ENCODE measurements around the gene PIK3IP1. TPM values are rescaled to one million over a fixed set of nuclear protein-coding genes. Genes with fewer than 3 reads are reported as not detected.

Gene PIK3IP1
- total and polyA plus RNA-seq, 4 donors, result 3.1 to 7.8 (median 6.0) TPM

- no peak overlapping the region for H3K9ac ChIP-seq (ENCODE audit: low read depth in 1 of 2, low read length in 2 of 2)
- H3K36me3 ChIP-seq (ENCODE audit: control insufficient read depth in 4 of 4, insufficient read depth in 3 of 4, low read depth in 1 of 4, low read length in 3 of 4), result peaks cover 23 to 59% (median 32%) of the 10 kb centered on the region in 4 donors
- WGBS, result 70% methylated on average over 6 of the region's 6 CpGs
- H3K4me1 ChIP-seq (ENCODE audit: control insufficient read depth in 4 of 4, insufficient read depth in 4 of 4, low read length in 3 of 4), result no peaks in the 10 kb centered on the region
- no peak for TF ChIP-seq YY1 (IDR thresholded peaks at IDR 0.05)
- TF ChIP-seq JUND (IDR thresholded peaks at IDR 0.05), result no peak
- peak in 1 of 2 donors; percentile 49 for TF ChIP-seq HNF4A (conservative IDR thresholded peaks at IDR 0.05)
- no peak for TF ChIP-seq ZBTB33 (IDR thresholded peaks at IDR 0.05)
- TF ChIP-seq, protein P1, sequence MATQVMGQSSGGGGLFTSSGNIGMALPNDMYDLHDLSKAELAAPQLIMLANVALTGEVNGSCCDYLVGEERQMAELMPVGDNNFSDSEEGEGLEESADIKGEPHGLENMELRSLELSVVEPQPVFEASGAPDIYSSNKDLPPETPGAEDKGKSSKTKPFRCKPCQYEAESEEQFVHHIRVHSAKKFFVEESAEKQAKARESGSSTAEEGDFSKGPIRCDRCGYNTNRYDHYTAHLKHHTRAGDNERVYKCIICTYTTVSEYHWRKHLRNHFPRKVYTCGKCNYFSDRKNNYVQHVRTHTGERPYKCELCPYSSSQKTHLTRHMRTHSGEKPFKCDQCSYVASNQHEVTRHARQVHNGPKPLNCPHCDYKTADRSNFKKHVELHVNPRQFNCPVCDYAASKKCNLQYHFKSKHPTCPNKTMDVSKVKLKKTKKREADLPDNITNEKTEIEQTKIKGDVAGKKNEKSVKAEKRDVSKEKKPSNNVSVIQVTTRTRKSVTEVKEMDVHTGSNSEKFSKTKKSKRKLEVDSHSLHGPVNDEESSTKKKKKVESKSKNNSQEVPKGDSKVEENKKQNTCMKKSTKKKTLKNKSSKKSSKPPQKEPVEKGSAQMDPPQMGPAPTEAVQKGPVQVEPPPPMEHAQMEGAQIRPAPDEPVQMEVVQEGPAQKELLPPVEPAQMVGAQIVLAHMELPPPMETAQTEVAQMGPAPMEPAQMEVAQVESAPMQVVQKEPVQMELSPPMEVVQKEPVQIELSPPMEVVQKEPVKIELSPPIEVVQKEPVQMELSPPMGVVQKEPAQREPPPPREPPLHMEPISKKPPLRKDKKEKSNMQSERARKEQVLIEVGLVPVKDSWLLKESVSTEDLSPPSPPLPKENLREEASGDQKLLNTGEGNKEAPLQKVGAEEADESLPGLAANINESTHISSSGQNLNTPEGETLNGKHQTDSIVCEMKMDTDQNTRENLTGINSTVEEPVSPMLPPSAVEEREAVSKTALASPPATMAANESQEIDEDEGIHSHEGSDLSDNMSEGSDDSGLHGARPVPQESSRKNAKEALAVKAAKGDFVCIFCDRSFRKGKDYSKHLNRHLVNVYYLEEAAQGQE (IDR thresholded peaks at IDR 0.05), result no peak
- TF ChIP-seq, protein P2, sequence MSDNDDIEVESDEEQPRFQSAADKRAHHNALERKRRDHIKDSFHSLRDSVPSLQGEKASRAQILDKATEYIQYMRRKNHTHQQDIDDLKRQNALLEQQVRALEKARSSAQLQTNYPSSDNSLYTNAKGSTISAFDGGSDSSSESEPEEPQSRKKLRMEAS (IDR thresholded peaks at IDR 0.05), result no peak
- TF ChIP-seq RXRA (IDR thresholded peaks at IDR 0.05), result no peak
- H3K4me3 ChIP-seq (ENCODE audit: low read depth in 1 of 3, low read length in 3 of 3), result no peak overlapping the region
- no peaks in the 10 kb centered on the region for H3K9me3 ChIP-seq (ENCODE audit: control insufficient read depth in 4 of 4, low read length in 3 of 4)
- no peaks in the 10 kb centered on the region for H3K27me3 ChIP-seq (ENCODE audit: control insufficient read depth in 4 of 4, insufficient read depth in 4 of 4, low read length in 3 of 4)
- no peak overlapping the region for H3K27ac ChIP-seq (ENCODE audit: low read depth in 1 of 2, low read length in 2 of 2)
- no peak for DNase-seq (ENCODE audit: low spot score)
Observed at GRCh38 chr22:31263896-31264640, 28.2 kb downstream of the PIK3IP1 start.

DNA sequence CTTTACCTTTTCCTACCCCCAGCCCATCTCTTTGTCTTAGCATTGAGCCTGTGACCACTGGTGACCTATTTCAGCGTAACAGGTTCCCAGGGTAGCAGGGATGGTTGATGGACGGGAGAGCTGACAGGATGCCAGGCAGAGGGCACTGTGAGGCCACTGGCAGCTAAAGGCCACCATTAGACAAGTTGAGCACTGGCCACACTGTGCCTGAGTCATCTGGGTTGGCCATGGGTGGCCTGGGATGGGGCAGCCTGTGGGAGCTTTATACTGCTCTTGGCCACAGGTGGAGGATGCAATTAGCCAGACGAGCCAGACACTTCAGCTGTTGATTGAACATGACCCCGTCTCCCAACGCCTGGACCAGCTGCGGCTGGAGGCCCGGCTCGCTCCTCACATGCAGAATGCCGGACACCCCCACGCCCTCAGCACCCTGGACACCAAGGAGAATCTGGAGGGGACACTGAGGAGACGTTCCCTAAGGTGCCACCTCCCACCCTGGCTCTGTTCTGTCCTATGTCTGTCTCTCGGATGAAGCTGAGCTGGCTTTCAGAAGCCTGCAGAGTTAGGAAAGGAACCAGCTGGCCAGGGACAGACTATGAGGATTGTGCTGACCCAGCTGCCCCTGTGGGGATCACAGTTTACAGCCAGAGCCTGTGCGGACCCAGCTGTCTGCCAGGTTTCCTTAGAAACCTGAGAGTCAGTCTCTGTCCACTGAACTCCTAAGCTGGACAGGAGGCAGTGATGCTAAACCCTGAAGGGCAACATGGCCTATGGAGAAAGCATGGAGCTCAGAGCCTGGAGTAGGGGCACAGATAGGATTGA is 29.8 kb downstream of the PIK3IP1 start:
- Histone ChIP-seq H3K9ac (ENCODE audit: low read depth in 1 of 2, low read length in 2 of 2) (no peak overlapping the region), H3K4me3 (ENCODE audit: low read depth in 1 of 3, low read length in 3 of 3) (no peak overlapping the region), H3K4me1 (ENCODE audit: control insufficient read depth in 4 of 4, insufficient read depth in 4 of 4, low read length in 3 of 4) (no peaks in the 10 kb centered on the region), H3K9me3 (ENCODE audit: control insufficient read depth in 4 of 4, low read length in 3 of 4) (no peaks in the 10 kb centered on the region), H3K36me3 (ENCODE audit: control insufficient read depth in 4 of 4, insufficient read depth in 3 of 4, low read depth in 1 of 4, low read length in 3 of 4) (peaks cover 22 to 56% (median 34%) of the 10 kb centered on the region in 4 donors), H3K27me3 (ENCODE audit: control insufficient read depth in 4 of 4, insufficient read depth in 4 of 4, low read length in 3 of 4) (no peaks in the 10 kb centered on the region), H3K27ac (ENCODE audit: low read depth in 1 of 2, low read length in 2 of 2) (no peak overlapping the region)
- DNase-seq (ENCODE audit: low spot score), result no peak
- TF ChIP-seq YY1 (IDR thresholded peaks at IDR 0.05) (no peak), HNF4G (IDR thresholded peaks at IDR 0.05) (no peak), NR2F2 (IDR thresholded peaks at IDR 0.05) (no peak), FOXA2 (IDR thresholded peaks at IDR 0.05) (no peak), ATF3 (IDR thresholded peaks at IDR 0.05) (no peak), GABPA (IDR thresholded peaks at IDR 0.05 in 1 of 2, conservative IDR thresholded peaks at IDR 0.05 in 1 of 2) (no peak)
- TF ChIP-seq, protein P2 (IDR thresholded peaks at IDR 0.05), result no peak
- WGBS, result 94% methylated on average over 13 of the region's 13 CpGs
